HEK293 (cell line): Measurements from ENCODE around the gene GNL3.

Experiments used
- CTCF ChIA-PET: fragments of 350-600 bp; formaldehyde crosslinking; extraction: SDS; loops from one replicate; lab custom pipeline; 2021; ENCODE audit warnings: antibody characterized with exemption; lab: Yijun Ruan, JAX
- POLR2A ChIA-PET: fragments of 300-600 bp; formaldehyde crosslinking; extraction: SDS; loops from one replicate; lab custom pipeline; 2020; ENCODE audit warnings: antibody characterized with exemption, inconsistent platforms; lab: Yijun Ruan, JAX
- H3K27ac ChIP-seq: fragments of 200-500 bp; sonication (Bioruptor generic); 2 replicates; pipeline ENCODE4 v1.5.1; 2014; ENCODE audit warnings: low read depth, low read length, control low read depth, inconsistent platforms; ENCODE audit errors: extremely low read depth
- H3K36me3 ChIP-seq, 2 experiments: fragments of 200-500 bp in 1 of 2; sonication (Bioruptor generic) in 1 of 2; 1 replicate in 1 of 2; 2 replicates in 1 of 2; pipeline ENCODE4 v1.5.1; 2014 to 2017; ENCODE audit warnings: inconsistent platforms in 2 of 2, low read length in 2 of 2; ENCODE audit not compliant: control insufficient read depth in 2 of 2, insufficient read depth in 1 of 2
- H3K4me1 ChIP-seq: fragments of 200-500 bp; sonication (Bioruptor generic); 2 replicates; pipeline ENCODE4 v1.5.1; 2014; ENCODE audit warnings: mild to moderate bottlenecking, low read length, inconsistent platforms; ENCODE audit not compliant: control insufficient read depth, insufficient read depth
- H3K4me3 ChIP-seq: 2 replicates; pipeline ENCODE4 v1.5.1; 2011; ENCODE audit warnings: low read depth, mild to moderate bottlenecking, control low read depth, low read length, moderate library complexity
- H3K9me3 ChIP-seq: fragments of 200-500 bp; sonication (Bioruptor generic); 2 replicates; pipeline ENCODE4 v1.5.1; 2014; ENCODE audit warnings: low read depth, low read length, inconsistent platforms; ENCODE audit not compliant: control insufficient read depth, insufficient read depth
- IKZF3 ChIP-seq: fragments of 450-650 bp; IDR thresholded peaks from 2 replicates; pipeline ENCODE4 v1.5.0; 2018; ENCODE audit warnings: missing biosample characterization, mild to moderate bottlenecking, missing genetic modification characterization, moderate library complexity
- SCRT2 ChIP-seq: fragments of 450-650 bp; formaldehyde crosslinking; IDR thresholded peaks from 2 replicates; pipeline ENCODE4 v1.5.1; 2016; ENCODE audit warnings: missing biosample characterization, missing genetic modification characterization
- ZBTB17 ChIP-seq: fragments of 450-650 bp; formaldehyde crosslinking; IDR thresholded peaks from 2 replicates; pipeline ENCODE4 v1.5.1; 2016; ENCODE audit warnings: missing biosample characterization, missing genetic modification characterization
- ZEB2 ChIP-seq: fragments of 450-650 bp; formaldehyde crosslinking; IDR thresholded peaks from 2 replicates; pipeline ENCODE4 v1.5.1; 2016; ENCODE audit warnings: missing biosample characterization, missing genetic modification characterization
- ZFP3 ChIP-seq: fragments of 450-650 bp; formaldehyde crosslinking; IDR thresholded peaks from 2 replicates; pipeline ENCODE4 v1.5.1; 2016; ENCODE audit warnings: low read depth, missing biosample characterization, missing genetic modification characterization
- ZFP37 ChIP-seq: fragments of 450-650 bp; formaldehyde crosslinking; IDR thresholded peaks from 2 replicates; pipeline ENCODE4 v1.5.1; 2016; ENCODE audit warnings: missing biosample characterization, missing genetic modification characterization
- ZNF133 ChIP-seq: fragments of 450-650 bp; formaldehyde crosslinking; IDR thresholded peaks from 2 replicates; pipeline ENCODE4 v1.5.1; 2016; ENCODE audit warnings: missing biosample characterization, missing genetic modification characterization
- ZNF175 ChIP-seq: fragments of 450-650 bp; formaldehyde crosslinking; IDR thresholded peaks from 2 replicates; pipeline ENCODE4 v1.5.1; 2016; ENCODE audit warnings: missing biosample characterization, missing genetic modification characterization
- ZNF202 ChIP-seq: fragments of 450-650 bp; formaldehyde crosslinking; IDR thresholded peaks from 2 replicates; pipeline ENCODE4 v1.5.1; 2016; ENCODE audit warnings: missing biosample characterization, missing genetic modification characterization, borderline replicate concordance
- ZNF23 ChIP-seq: fragments of 450-650 bp; formaldehyde crosslinking; IDR thresholded peaks from 2 replicates; pipeline ENCODE4 v1.5.1; 2016; ENCODE audit warnings: missing biosample characterization, missing genetic modification characterization, borderline replicate concordance
- ZNF302 ChIP-seq: fragments of 450-650 bp; formaldehyde crosslinking; IDR thresholded peaks from 2 replicates; pipeline ENCODE4 v1.5.1; 2016; ENCODE audit warnings: missing biosample characterization, missing genetic modification characterization, low read depth
- ZNF426 ChIP-seq: fragments of 450-650 bp; formaldehyde crosslinking; IDR thresholded peaks from 2 replicates; pipeline ENCODE4 v1.5.1; 2017; ENCODE audit warnings: missing biosample characterization, missing genetic modification characterization, mild to moderate bottlenecking, inconsistent platforms, moderate library complexity
- ZNF549 ChIP-seq: fragments of 450-650 bp; IDR thresholded peaks from 2 replicates; pipeline ENCODE4 v1.5.1; 2018; ENCODE audit warnings: missing biosample characterization, missing genetic modification characterization, mild to moderate bottlenecking, inconsistent platforms, moderate library complexity
- ZNF629 ChIP-seq: fragments of 450-650 bp; formaldehyde crosslinking; IDR thresholded peaks from 2 replicates; pipeline ENCODE4 v1.5.1; 2017; ENCODE audit warnings: missing biosample characterization, missing genetic modification characterization
- ZNF777 ChIP-seq: fragments of 450-650 bp; formaldehyde crosslinking; IDR thresholded peaks from 2 replicates; pipeline ENCODE4 v1.5.1; 2017; ENCODE audit warnings: missing biosample characterization, missing genetic modification characterization, borderline replicate concordance
- TF ChIP-seq, protein P1 (sequence below): fragments of 450-650 bp; formaldehyde crosslinking; IDR thresholded peaks from 2 replicates; pipeline ENCODE4 v1.5.1; 2016; ENCODE audit warnings: missing biosample characterization, missing genetic modification characterization
- TF ChIP-seq, protein P2 (sequence below): fragments of 450-650 bp; formaldehyde crosslinking; IDR thresholded peaks from 2 replicates; pipeline ENCODE4 v1.5.1; 2016; ENCODE audit warnings: missing biosample characterization, missing genetic modification characterization
- TF ChIP-seq, protein P3 (sequence below): sonication (generic); formaldehyde crosslinking; IDR thresholded peaks from 2 replicates; pipeline ENCODE4 v1.8.1; 2022; ENCODE audit warnings: mild to moderate bottlenecking, moderate library complexity, missing genetic modification reagents
- TF ChIP-seq, protein P4 (sequence below): fragments of 450-650 bp; formaldehyde crosslinking; IDR thresholded peaks from 2 replicates; pipeline ENCODE4 v1.5.1; 2017; ENCODE audit warnings: missing biosample characterization, missing genetic modification characterization

The GNL3 gene

DNA sequence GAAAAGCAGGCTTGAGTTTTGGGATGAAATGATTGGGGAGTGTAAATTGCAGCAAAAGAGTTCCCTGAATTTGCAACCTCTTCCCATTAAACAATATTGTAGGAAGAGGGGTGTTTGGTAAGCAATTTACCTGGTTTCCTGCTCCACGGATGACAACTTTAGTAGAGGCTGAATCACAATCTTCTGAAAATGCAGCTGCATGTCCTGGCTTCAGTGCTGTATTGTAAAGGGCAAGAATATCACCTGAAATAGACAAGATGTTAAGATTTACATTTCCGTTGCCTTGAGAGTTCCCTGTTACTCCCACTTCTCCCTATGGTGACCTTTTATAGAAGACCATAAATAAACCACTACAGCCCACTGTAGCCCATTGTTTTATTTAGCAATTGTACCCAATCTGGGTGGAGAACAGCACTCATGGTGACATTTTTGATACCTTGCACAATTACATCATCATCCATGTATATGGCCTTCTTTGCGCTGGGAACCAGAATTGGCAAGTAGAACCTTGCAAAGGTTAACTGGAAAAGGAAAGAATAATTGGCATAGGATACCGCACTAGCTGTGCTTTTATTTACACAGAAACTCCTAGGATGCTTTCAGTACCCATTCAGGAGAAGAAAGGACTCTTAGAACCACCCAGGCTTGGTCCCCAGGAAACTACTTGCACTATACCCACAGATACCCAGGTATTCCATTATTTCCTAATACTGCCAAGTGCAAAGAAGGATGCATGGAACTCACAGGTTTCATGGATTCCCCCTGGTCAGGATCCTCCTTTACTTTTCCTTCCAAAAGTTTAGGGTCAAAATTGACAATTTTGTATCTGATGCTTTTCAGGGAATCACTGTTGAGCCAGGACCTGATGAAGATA, 10.2 kb downstream of the GNL3 start:
- no peak overlapping the region for H3K27ac ChIP-seq

DNA sequence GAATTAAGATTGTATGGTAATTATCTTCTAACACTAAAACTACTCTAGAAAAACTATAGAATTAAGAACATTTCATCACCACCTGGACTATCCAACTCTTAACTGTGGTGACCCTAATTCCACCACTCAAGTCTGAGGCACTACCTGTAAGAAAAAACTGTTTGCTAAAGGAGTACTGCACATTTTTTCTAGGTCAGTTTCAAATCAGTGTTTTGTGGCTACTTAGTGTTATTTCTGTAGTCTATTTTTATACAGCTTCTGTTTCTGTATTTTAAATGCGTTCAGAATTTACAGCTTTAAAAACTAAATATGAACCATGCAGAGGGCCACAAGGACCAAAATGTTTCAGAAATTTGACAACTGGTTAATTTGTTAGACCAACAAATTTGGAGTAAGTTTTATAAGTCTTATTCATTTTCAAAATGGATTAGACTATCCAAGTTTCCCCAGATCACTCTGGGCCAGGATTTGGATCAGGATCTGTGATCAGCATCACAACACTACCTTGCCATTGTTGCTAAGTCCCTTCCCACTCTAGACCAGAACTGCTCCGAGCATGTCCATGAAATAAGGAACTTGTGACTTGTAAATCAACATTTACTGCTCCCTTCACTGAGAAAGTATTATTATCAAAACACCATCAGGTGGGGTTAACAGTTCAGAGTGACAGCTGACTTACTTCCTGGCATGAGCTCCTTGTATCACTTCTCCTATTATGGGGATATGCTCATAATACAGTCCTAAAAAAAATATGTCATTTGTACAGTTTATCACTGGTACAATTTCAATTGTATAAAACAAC, 11.2 kb downstream of the GNL3 start:
- Histone ChIP-seq H3K36me3 (peaks cover 10 to 79% of the 10 kb centered on the region in 2 experiments), H3K9me3 (no peaks in the 10 kb centered on the region), H3K27ac (no peak overlapping the region), H3K4me3 (no peak overlapping the region), H3K4me1 (no peaks in the 10 kb centered on the region)
- ChIA-PET POLR2A (interaction anchor here (0.5 to 2.0 kb wide), 3 partner anchors 9 to 13 kb away, joined by 3 to 8 read pairs (median 3); partner anchors contain the start of genes GLT8D1 and SPCS1), CTCF (interaction anchor here (0.6 to 0.9 kb wide), 3 partner anchors 10 to 373 kb away, joined by 3 to 4 read pairs (median 3); no protein-coding TSS in a partner anchor)
- TF ChIP-seq ZBTB17: peak; percentile 55
- TF ChIP-seq ZFP3 (tag by site-specific recombination): no peak

More for the DNA sequence above, 10.2 kb downstream of the GNL3 start:
- no peaks in the 10 kb centered on the region for H3K4me1 ChIP-seq
- POLR2A ChIA-PET: interaction anchor here (1.1 to 2.0 kb wide), 3 partner anchors 9 to 11 kb away, joined by 3 to 8 read pairs (median 3); partner anchors contain the start of genes GLT8D1 and SPCS1
- H3K36me3 ChIP-seq: peaks cover 14 to 89% of the 10 kb centered on the region in 2 experiments
- TF ChIP-seq ZNF629 (tag by site-specific recombination) (no peak), ZNF133 (tag by site-specific recombination) (no peak), ZNF23 (no peak), ZNF175 (tag by site-specific recombination) (no peak), ZNF302 (tag by site-specific recombination) (no peak), ZNF777 (tag by site-specific recombination) (no peak), ZFP37 (tag by site-specific recombination) (no peak), IKZF3 (tag by site-specific recombination) (no peak), ZNF202 (tag by site-specific recombination) (no peak), ZEB2 (no peak)
- TF ChIP-seq, protein P1, sequence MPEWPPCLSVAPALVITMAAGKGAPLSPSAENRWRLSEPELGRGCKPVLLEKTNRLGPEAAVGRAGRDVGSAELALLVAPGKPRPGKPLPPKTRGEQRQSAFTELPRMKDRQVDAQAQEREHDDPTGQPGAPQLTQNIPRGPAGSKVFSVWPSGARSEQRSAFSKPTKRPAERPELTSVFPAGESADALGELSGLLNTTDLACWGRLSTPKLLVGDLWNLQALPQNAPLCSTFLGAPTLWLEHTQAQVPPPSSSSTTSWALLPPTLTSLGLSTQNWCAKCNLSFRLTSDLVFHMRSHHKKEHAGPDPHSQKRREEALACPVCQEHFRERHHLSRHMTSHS (tag by site-specific recombination): no peak
- TF ChIP-seq, protein P2, sequence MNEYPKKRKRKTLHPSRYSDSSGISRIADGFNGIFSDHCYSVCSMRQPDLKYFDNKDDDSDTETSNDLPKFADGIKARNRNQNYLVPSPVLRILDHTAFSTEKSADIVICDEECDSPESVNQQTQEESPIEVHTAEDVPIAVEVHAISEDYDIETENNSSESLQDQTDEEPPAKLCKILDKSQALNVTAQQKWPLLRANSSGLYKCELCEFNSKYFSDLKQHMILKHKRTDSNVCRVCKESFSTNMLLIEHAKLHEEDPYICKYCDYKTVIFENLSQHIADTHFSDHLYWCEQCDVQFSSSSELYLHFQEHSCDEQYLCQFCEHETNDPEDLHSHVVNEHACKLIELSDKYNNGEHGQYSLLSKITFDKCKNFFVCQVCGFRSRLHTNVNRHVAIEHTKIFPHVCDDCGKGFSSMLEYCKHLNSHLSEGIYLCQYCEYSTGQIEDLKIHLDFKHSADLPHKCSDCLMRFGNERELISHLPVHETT (tag by site-specific recombination): no peak
- TF ChIP-seq, protein P3, sequence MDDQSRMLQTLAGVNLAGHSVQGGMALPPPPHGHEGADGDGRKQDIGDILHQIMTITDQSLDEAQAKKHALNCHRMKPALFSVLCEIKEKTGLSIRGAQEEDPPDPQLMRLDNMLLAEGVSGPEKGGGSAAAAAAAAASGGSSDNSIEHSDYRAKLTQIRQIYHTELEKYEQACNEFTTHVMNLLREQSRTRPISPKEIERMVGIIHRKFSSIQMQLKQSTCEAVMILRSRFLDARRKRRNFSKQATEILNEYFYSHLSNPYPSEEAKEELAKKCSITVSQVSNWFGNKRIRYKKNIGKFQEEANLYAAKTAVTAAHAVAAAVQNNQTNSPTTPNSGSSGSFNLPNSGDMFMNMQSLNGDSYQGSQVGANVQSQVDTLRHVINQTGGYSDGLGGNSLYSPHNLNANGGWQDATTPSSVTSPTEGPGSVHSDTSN (CRISPR knock-in tag): no peak
- CTCF ChIA-PET: interaction anchor here (0.9 kb wide), 1 partner anchor 9 kb away, joined by 4 read pairs; no protein-coding TSS in a partner anchor
- H3K4me3 ChIP-seq: no peak overlapping the region
- no peaks in the 10 kb centered on the region for H3K9me3 ChIP-seq

DNA sequence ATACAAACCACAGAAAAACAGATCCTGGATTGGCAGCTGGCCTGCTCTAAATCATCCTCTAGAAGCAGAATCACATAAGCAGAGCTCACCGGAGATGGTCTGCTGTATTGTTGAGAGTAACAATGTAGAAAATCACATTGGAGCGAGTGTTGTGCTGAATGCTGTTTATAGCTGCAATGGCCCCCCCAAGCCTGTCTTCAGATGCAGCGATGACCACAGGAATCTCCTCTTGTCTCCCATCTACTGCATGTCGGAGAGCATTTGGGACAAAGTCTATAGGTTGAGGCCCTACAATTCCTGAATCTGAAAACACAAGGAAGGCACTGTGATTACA, 11.8 kb downstream of the GNL3 start:
- no peaks in the 10 kb centered on the region for H3K4me1 ChIP-seq
- ChIA-PET POLR2A (interaction anchor here (1.1 to 2.0 kb wide), 2 partner anchors 8 to 12 kb away, joined by 3 to 8 read pairs; partner anchors contain the start of genes GLT8D1 and SPCS1), CTCF (interaction anchor here (0.6 kb wide), 2 partner anchors 93 to 372 kb away, joined by 3 read pairs; no protein-coding TSS in a partner anchor)
- H3K4me3 ChIP-seq: no peak overlapping the region
- H3K27ac ChIP-seq: no peak overlapping the region
- H3K9me3 ChIP-seq: no peaks in the 10 kb centered on the region
- peaks cover 10 to 73% of the 10 kb centered on the region in 2 experiments for H3K36me3 ChIP-seq
- TF ChIP-seq ZNF549 (no peak), SCRT2 (tag by site-specific recombination) (no peak), ZNF302 (tag by site-specific recombination) (no peak), ZNF426 (tag by site-specific recombination) (no peak)
- TF ChIP-seq, protein P4, sequence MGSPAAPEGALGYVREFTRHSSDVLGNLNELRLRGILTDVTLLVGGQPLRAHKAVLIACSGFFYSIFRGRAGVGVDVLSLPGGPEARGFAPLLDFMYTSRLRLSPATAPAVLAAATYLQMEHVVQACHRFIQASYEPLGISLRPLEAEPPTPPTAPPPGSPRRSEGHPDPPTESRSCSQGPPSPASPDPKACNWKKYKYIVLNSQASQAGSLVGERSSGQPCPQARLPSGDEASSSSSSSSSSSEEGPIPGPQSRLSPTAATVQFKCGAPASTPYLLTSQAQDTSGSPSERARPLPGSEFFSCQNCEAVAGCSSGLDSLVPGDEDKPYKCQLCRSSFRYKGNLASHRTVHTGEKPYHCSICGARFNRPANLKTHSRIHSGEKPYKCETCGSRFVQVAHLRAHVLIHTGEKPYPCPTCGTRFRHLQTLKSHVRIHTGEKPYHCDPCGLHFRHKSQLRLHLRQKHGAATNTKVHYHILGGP (tag by site-specific recombination): no peak
